PFSK-1 (cell line): Measurements from ENCODE around the gene PPP6C.

Experiments used
- FOXP2 ChIP-seq: optimal IDR thresholded peaks from 2 replicates; pipeline ENCODE3; 2011; ENCODE audit warnings: borderline replicate concordance, control low read depth, inconsistent platforms; ENCODE audit not compliant: insufficient read depth; ENCODE audit errors: extremely low read length, extremely low read depth
- POLR2AphosphoS5 ChIP-seq: IDR thresholded peaks from 2 replicates; pipeline ENCODE4 v1.6.1; 2012; ENCODE audit warnings: low read depth, mild to moderate bottlenecking, control low read depth, low read length, moderate library complexity
- REST ChIP-seq, 2 experiments: IDR thresholded peaks; 2 replicates each; pipeline versions ENCODE4 v1.6.1 to v1.8.0; 2011 to 2012; ENCODE audit warnings: low read depth in 2 of 2, low read length in 2 of 2, control low read depth in 1 of 2, inconsistent platforms in 1 of 2, mild to moderate bottlenecking in 1 of 2, moderate library complexity in 1 of 2; ENCODE audit not compliant: insufficient read depth in 1 of 2
- SIN3A ChIP-seq: IDR thresholded peaks from 2 replicates; pipeline ENCODE4 v1.6.1; 2012; ENCODE audit warnings: mild to moderate bottlenecking, low read length, moderate library complexity, borderline replicate concordance; ENCODE audit not compliant: insufficient read depth
- TAF1 ChIP-seq: IDR thresholded peaks from 2 replicates; pipeline ENCODE4 v1.6.1; 2012; ENCODE audit warnings: low read length, control low read depth, borderline replicate concordance; ENCODE audit not compliant: insufficient read depth

PPP6C gene

GRCh38 chr9:125227761-125228160 is 38.2 kb upstream of the PPP6C start:
- TF ChIP-seq FOXP2 (no peak), REST (IDR thresholded peaks at IDR 0.05; ENCODE audit: insufficient read depth in 1 of 2, low read depth in 2 of 2, low read length in 2 of 2) (no peak), TAF1 (no peak), POLR2AphosphoS5 (no peak), SIN3A (no peak)

- TF ChIP-seq TAF1 (no peak), REST (IDR thresholded peaks at IDR 0.05; ENCODE audit: insufficient read depth in 1 of 2, low read depth in 2 of 2, low read length in 2 of 2) (no peak), POLR2AphosphoS5 (no peak), FOXP2 (no peak), SIN3A (no peak)
These were observed 29.0 kb upstream of the PPP6C start for GRCh38 chr9:125218621-125219020.

- no peak for TF ChIP-seq TAF1
- TF ChIP-seq SIN3A = no peak
- no peak for TF ChIP-seq REST (IDR thresholded peaks at IDR 0.05; ENCODE audit: insufficient read depth in 1 of 2, low read depth in 2 of 2, low read length in 2 of 2)
- no peak for TF ChIP-seq POLR2AphosphoS5
- TF ChIP-seq FOXP2 = no peak
These were observed 24.6 kb upstream of the PPP6C start for GRCh38 chr9:125214186-125214585.

GRCh38 chr9:125204477-125204876 is 14.9 kb upstream of the PPP6C start:
- TF ChIP-seq SIN3A = no peak

- no peak for TF ChIP-seq POLR2AphosphoS5
- TF ChIP-seq FOXP2 = no peak
- TF ChIP-seq TAF1 = no peak
- no peak for TF ChIP-seq SIN3A
- no peak for TF ChIP-seq REST (IDR thresholded peaks at IDR 0.05; ENCODE audit: insufficient read depth in 1 of 2, low read depth in 2 of 2, low read length in 2 of 2)
These were observed 13.4 kb upstream of the PPP6C start for GRCh38 chr9:125202846-125203618.
